GM18505 (cell line): Measurements from ENCODE around the gene CIAO1.

ENCODE experiments used
- ATAC-seq: cut with Tn5 transposase; IDR thresholded peaks from one replicate; pipeline ENCODE4 v1.9.1; 2021; ENCODE audit not compliant: unreplicated experiment
- POLR2A ChIP-seq: IDR thresholded peaks from 4 replicates; pipeline ENCODE4 v1.6.1; 2011; ENCODE audit warnings: borderline replicate concordance; ENCODE audit not compliant: insufficient read depth, insufficient read length; ENCODE audit errors: extremely low read depth

The CIAO1 gene

DNA sequence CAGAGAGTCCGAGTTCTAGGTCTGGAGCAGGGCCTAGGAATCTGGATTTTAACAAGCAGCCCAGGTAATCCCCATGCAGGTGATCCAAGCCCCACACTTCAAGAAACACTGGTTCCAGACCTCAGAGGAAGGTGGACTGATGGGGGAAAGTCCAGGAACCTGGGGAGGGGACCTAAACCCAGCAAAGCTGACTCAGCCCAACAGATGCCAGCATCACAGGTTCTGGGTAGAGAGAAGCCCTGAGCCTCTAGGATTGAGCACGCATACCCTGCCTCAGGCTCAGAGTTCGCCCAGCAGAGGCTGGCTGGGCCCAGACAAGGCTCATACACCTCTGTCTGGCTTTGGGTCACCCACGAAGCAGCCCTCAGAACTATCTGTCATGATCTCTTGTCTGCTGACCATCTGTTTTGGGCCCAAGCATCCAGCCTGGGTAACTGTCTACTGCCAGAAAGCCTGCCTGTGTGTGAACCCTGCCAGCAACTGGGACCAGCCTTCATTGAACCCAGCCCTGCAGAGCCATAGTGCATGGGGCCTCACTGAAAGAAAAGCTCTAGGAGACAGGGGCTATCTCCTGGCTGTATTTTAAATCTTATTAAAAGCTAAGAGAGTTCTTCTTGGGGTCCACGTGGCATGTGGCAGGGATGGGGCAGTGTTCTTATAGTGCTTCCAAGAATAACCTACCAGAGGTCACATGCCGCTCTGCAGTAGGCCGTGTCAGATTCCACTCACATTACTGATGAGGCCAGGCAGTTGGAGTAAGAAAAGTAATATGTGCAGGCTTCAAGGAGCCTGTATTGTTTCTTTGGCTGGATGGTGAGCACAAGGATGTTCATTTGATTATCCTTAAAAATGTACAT is 7.6 kb upstream of the CIAO1 start:
- TF ChIP-seq POLR2A = no peak
- no peak for ATAC-seq

- no peak for ATAC-seq
- no peak for TF ChIP-seq POLR2A
Observed at GRCh38 chr2:96259497-96259921, 6.5 kb upstream of the CIAO1 start.

- TF ChIP-seq POLR2A = no peak
- no peak for ATAC-seq
Observed at GRCh38 chr2:96260387-96261260, 5.4 kb upstream of the CIAO1 start.

DNA sequence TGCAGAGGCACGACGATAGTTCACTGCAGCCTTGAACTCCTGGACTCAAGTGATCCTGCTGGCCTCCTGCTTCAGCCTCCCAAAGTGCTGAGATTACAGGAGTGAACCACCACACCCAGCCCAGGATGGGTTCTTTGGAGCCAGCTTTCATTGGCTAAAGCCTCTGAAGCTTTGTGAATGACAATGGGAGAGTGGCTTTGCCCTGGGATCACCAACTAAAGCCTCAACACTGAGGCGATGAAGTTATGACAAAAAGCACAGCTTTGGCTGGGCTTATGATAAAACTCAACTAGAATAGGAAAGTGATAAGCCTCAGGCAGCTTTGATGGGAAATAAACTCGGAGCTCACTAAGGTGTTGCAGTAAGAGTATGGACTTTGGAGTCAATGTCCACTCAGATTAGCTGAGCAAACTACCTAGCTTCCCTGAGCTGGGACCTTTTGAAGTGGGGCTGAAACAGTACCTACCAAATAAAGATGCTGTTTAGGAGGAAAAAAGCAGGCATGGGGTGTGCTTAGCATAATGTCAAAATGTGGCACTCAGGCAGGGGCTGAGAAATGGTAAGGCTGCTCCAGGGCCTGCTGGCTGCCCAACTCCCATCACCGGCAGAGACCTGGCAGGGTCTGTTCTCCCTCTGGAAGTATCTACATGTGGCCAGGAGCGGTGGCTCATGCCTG is 4.6 kb upstream of the CIAO1 start:
- no peak for TF ChIP-seq POLR2A
- ATAC-seq = no peak

DNA sequence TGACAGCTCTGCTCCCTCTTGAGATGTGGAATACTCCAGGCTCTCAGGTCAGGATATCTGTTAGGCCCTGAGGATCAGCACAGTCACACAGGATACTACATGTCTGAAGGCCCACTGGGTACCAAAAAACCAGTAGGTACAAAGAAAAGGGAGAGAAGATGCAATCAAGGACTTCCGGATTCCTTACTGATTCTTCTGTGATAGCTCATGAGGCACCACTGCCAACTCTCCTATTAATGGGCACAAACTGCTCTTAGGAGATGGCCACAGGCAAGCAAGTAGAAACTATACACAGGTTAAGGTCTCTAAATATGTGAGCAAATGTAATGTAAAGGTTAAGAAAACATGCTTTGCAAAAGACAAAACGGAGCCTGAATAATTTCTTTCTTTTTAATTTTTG is 3.7 kb upstream of the CIAO1 start:
- no peak for TF ChIP-seq POLR2A
- no peak for ATAC-seq

- no peak for TF ChIP-seq POLR2A
- no peak for ATAC-seq
Observed at GRCh38 chr2:96264086-96264485, 1.9 kb upstream of the CIAO1 start.

GRCh38 chr2:96264656-96265348 is 1.2 kb upstream of the CIAO1 start:
- TF ChIP-seq POLR2A = no peak
- ATAC-seq = peak; percentile 8

- peak; percentile 21 for ATAC-seq
- no peak for TF ChIP-seq POLR2A
Observed at GRCh38 chr2:96265349-96265839, 631 bp upstream of the CIAO1 start.

- no peak for TF ChIP-seq POLR2A
- no peak for ATAC-seq
Observed at GRCh38 chr2:96267159-96267971, 1.3 kb downstream of the CIAO1 start.

GRCh38 chr2:96271995-96272394 is 6.0 kb downstream of the CIAO1 start:
- no peak for ATAC-seq
- no peak for TF ChIP-seq POLR2A

DNA sequence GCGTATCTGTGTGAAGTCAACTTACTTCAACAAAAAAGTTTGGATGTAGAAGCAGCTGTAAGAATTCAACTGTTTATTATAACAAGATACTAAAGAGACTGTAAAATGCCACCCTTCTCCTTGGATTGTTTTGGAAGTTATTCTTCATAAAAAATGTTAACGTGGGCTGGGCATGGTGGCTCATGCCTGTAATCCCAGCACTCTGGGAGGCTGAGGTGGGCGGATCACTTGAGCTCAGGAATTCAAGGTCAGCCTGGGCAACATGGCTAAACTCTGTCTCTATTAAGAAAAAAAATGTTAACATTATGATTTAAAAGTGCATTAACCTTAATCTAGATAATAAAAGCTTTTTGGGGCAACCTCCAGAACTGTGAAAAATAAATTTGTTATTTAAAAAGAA is 7.7 kb downstream of the CIAO1 start:
- no peak for ATAC-seq
- TF ChIP-seq POLR2A = no peak
